ENCODE results near the gene CPVL. TPM values are rescaled to one million over a fixed set of nuclear protein-coding genes. Genes with fewer than 3 reads are reported as not detected.

The CPVL gene
- total RNA-seq, result 7.9 TPM

GRCh38 chr7:29146057-29146706, at the start of gene CPVL:
CPVL (minus strand) TSS chr7:29146537; CDS start chr7:29121061, 25,476 bp downstream.

GRCh38 chr7:29194594-29195427, 48.5 kb upstream of the CPVL start, which contains the start of gene CHN2:
CHN2 (plus strand) TSS chr7:29194775.

GRCh38 chr7:28958235-28958979, 187.9 kb downstream of the CPVL start, which contains the start of gene TRIL:
TRIL (minus strand) TSS chr7:28958330; CDS start chr7:28958046, 284 bp downstream.

Other genes starting within 250 kb of the CPVL start
- gene TRIL, start 188.2 kb downstream of the CPVL start, total RNA-seq, result 19.8 TPM
- 62.5 TPM for gene CHN2, start 48.2 kb upstream of the CPVL start, total RNA-seq

Measured in camera-type eye (tissue), 1 donor.